Mesothelial cell of epicardium (in vitro differentiated cells): ENCODE data around the gene KLHDC7A. TPM values are rescaled to one million over a fixed set of nuclear protein-coding genes. Genes with fewer than 3 reads are reported as not detected.
"Not testable (repeated sequence)": the region's sequence is repeated elsewhere in the genome, so short reads cannot be mapped to it uniquely, and the experiment has no call there.

Experiments
- DNase-seq, 2 experiments: peaks; one replicate each; pipeline ENCODE4 v3.0.0; 2021; ENCODE audit warnings: low spot score in 2 of 2; ENCODE audit not compliant: unreplicated experiment in 2 of 2
- H3K27ac Mint-ChIP-seq: 2 replicates; pipeline ENCODE4 v1.8.0; 2021; ENCODE audit warnings: mixed read lengths
- H3K27me3 Mint-ChIP-seq: 2 replicates; pipeline ENCODE4 v1.8.0; 2021; ENCODE audit warnings: low read depth, mixed read lengths
- H3K36me3 Mint-ChIP-seq: 2 replicates; pipeline ENCODE4 v1.8.0; 2021; ENCODE audit warnings: mixed read lengths
- H3K4me1 Mint-ChIP-seq: 2 replicates; pipeline ENCODE4 v1.8.0; 2021; ENCODE audit warnings: mixed read lengths
- H3K4me3 Mint-ChIP-seq: 2 replicates; pipeline ENCODE4 v1.8.0; 2021; ENCODE audit warnings: mild to moderate bottlenecking, moderate library complexity, mixed read lengths
- H3K9me3 Mint-ChIP-seq: 2 replicates; pipeline ENCODE4 v1.8.0; 2021; ENCODE audit warnings: mixed read lengths
- CTCF ChIP-seq: fragments of 200-600 bp; sonication (generic); IDR thresholded peaks from one replicate; pipeline ENCODE4 v1.5.0; 2021; ENCODE audit warnings: antibody characterized with exemption; ENCODE audit not compliant: unreplicated experiment
- total RNA-seq: library from RNA; stranded (reverse); gene quantifications from 3 replicates; pipeline ENCODE4 v1.2.1, GENCODE V29; 2021

KLHDC7A gene
- total RNA-seq, 1 donor from 2014 or later: 0.04 TPM

- no peak for DNase-seq
- H3K27ac Mint-ChIP-seq: no peak overlapping the region
- no peaks in the 10 kb centered on the region for H3K36me3 Mint-ChIP-seq
- TF ChIP-seq CTCF: no peak
- H3K4me1 Mint-ChIP-seq: no peaks in the 10 kb centered on the region
- peaks cover 47% of the 10 kb centered on the region for H3K27me3 Mint-ChIP-seq
- H3K4me3 Mint-ChIP-seq: no peak overlapping the region
- H3K9me3 Mint-ChIP-seq: no peaks in the 10 kb centered on the region
Observed at GRCh38 chr1:18461656-18462055, 19.1 kb upstream of the KLHDC7A start.

GRCh38 chr1:18462517-18462916 lies 18.2 kb upstream of the KLHDC7A start:
- H3K27ac Mint-ChIP-seq, H3K4me3 Mint-ChIP-seq, H3K36me3 Mint-ChIP-seq, H3K9me3 Mint-ChIP-seq, H3K4me1 Mint-ChIP-seq, DNase-seq: not testable (repeated sequence)
- H3K27me3 Mint-ChIP-seq: peaks cover 44% of the 10 kb centered on the region

- H3K9me3 Mint-ChIP-seq: peaks cover 3% of the 10 kb centered on the region
- no peak for DNase-seq
- H3K36me3 Mint-ChIP-seq: no peaks in the 10 kb centered on the region
- no peaks in the 10 kb centered on the region for H3K4me1 Mint-ChIP-seq
- H3K27me3 Mint-ChIP-seq: peaks cover 42% of the 10 kb centered on the region
- no peak overlapping the region for H3K27ac Mint-ChIP-seq
- TF ChIP-seq CTCF: no peak
- no peak overlapping the region for H3K4me3 Mint-ChIP-seq
Observed at GRCh38 chr1:18463063-18463462, 17.7 kb upstream of the KLHDC7A start.

GRCh38 chr1:18463984-18464664 lies 16.6 kb upstream of the KLHDC7A start:
- DNase-seq: no peak
- no peaks in the 10 kb centered on the region for H3K36me3 Mint-ChIP-seq
- H3K4me3 Mint-ChIP-seq: no peak overlapping the region
- no peak for TF ChIP-seq CTCF
- H3K27ac Mint-ChIP-seq: no peak overlapping the region
- peaks cover 34% of the 10 kb centered on the region for H3K27me3 Mint-ChIP-seq
- H3K9me3 Mint-ChIP-seq: peaks cover 3% of the 10 kb centered on the region
- no peaks in the 10 kb centered on the region for H3K4me1 Mint-ChIP-seq

GRCh38 chr1:18464665-18465050 lies 16.1 kb upstream of the KLHDC7A start:
- no peak for DNase-seq
- Mint-ChIP-seq H3K36me3 (no peaks in the 10 kb centered on the region), H3K27ac (no peak overlapping the region), H3K27me3 (peaks cover 29% of the 10 kb centered on the region), H3K4me1 (no peaks in the 10 kb centered on the region), H3K9me3 (peaks cover 3% of the 10 kb centered on the region), H3K4me3 (no peak overlapping the region)
- no peak for TF ChIP-seq CTCF

- DNase-seq: no peak
- Mint-ChIP-seq H3K36me3 (no peaks in the 10 kb centered on the region), H3K9me3 (peaks cover 3% of the 10 kb centered on the region), H3K4me3 (no peak overlapping the region), H3K27me3 (peaks cover 13% of the 10 kb centered on the region), H3K4me1 (no peaks in the 10 kb centered on the region), H3K27ac (no peak overlapping the region)
- TF ChIP-seq CTCF: no peak
Observed at GRCh38 chr1:18466676-18467075, 14.1 kb upstream of the KLHDC7A start.
